Lower lobe of right lung (tissue), 2 donors: ENCODE data around the gene ATOH7. TPM values are rescaled to one million over a fixed set of nuclear protein-coding genes. Genes with fewer than 3 reads are reported as not detected.

ENCODE experiments used
- ATAC-seq, 2 donors: fragments of 200-7000 bp; cut with Tn5 transposase; one replicate each; pipeline ENCODE4 v1.9.1; 2020 to 2022; ENCODE audit warnings: mild to moderate bottlenecking in 2 of 2, moderate library complexity in 2 of 2
- DNase-seq: peaks from one replicate; pipeline ENCODE4 v3.0.0-alpha.2; 2020
- H3K27ac ChIP-seq: fragments of 200-600 bp; one replicate; pipeline ENCODE4 v1.8.0; 2022
- H3K27me3 ChIP-seq: fragments of 200-600 bp; one replicate; pipeline ENCODE4 v1.8.0; 2022; ENCODE audit warnings: low read depth
- H3K36me3 ChIP-seq: fragments of 200-600 bp; one replicate; pipeline ENCODE4 v1.8.0; 2022; ENCODE audit warnings: mild to moderate bottlenecking
- H3K4me1 ChIP-seq: fragments of 200-600 bp; one replicate; pipeline ENCODE4 v1.8.0; 2022
- H3K4me3 ChIP-seq: fragments of 200-600 bp; one replicate; pipeline ENCODE4 v1.8.0; 2022; ENCODE audit warnings: mild to moderate bottlenecking
- H3K9me3 ChIP-seq: fragments of 200-600 bp; one replicate; pipeline ENCODE4 v1.8.0; 2022
- CTCF ChIP-seq: fragments of 200-600 bp; IDR thresholded peaks from one replicate; pipeline ENCODE4 v1.8.0; 2022; ENCODE audit warnings: antibody characterized with exemption, mild to moderate bottlenecking
- intact Hi-C: fragments of 100-400 bp; cut with DNase I; formaldehyde crosslinking; loops from one replicate; pipeline ENCODE4 v1.11.0; 2022
- total RNA-seq: library from RNA; stranded (reverse); fragmentation: NEBNext Ultra II Directional; extraction: Animal tissue kit (Norgen Biotek cat#: 25700); gene quantifications from one replicate; pipeline ENCODE4 v1.2.1, GENCODE V29; 2021
- donor health status: DM: no; HTN: yes; CAD: no; lungs with severe emphysema.

The ATOH7 gene
- total RNA-seq, 1 donor from 2014 or later: not detected

GRCh38 chr10:68192113-68192512, 39.8 kb downstream of the ATOH7 start:
- no peak for ATAC-seq
- no peak overlapping the region for H3K27ac ChIP-seq

GRCh38 chr10:68188835-68189234, 43.1 kb downstream of the ATOH7 start:
- no peaks in the 10 kb centered on the region for H3K9me3 ChIP-seq
- no peak for DNase-seq
- H3K27me3 ChIP-seq: peaks cover 11% of the 10 kb centered on the region
- no peak for TF ChIP-seq CTCF
- intact Hi-C loops: no loop called here
- H3K4me1 ChIP-seq: no peaks in the 10 kb centered on the region
- H3K4me3 ChIP-seq: no peak overlapping the region
- no peak for ATAC-seq
- no peak overlapping the region for H3K27ac ChIP-seq
- no peaks in the 10 kb centered on the region for H3K36me3 ChIP-seq

More at GRCh38 chr10:68192113-68192512, 39.8 kb downstream of the ATOH7 start:
- no peak overlapping the region for H3K4me3 ChIP-seq
- no peak for DNase-seq
- no peaks in the 10 kb centered on the region for H3K27me3 ChIP-seq
- intact Hi-C loops: no loop called here
- no peak for TF ChIP-seq CTCF
- H3K9me3 ChIP-seq: no peaks in the 10 kb centered on the region
- H3K4me1 ChIP-seq: no peaks in the 10 kb centered on the region
- no peaks in the 10 kb centered on the region for H3K36me3 ChIP-seq

GRCh38 chr10:68185085-68185484, 46.8 kb downstream of the ATOH7 start:
- intact Hi-C loops: no loop called here
- Histone ChIP-seq H3K27me3 (peaks cover 11% of the 10 kb centered on the region), H3K27ac (no peak overlapping the region), H3K4me3 (no peak overlapping the region), H3K36me3 (no peaks in the 10 kb centered on the region), H3K4me1 (no peaks in the 10 kb centered on the region), H3K9me3 (no peaks in the 10 kb centered on the region)
- no peak for TF ChIP-seq CTCF
- DNase-seq (no peak), ATAC-seq (no peak)

- ATAC-seq (no peak), DNase-seq (no peak)
- intact Hi-C loops: no loop called here
- Histone ChIP-seq H3K27ac (no peak overlapping the region), H3K36me3 (no peaks in the 10 kb centered on the region), H3K4me1 (no peaks in the 10 kb centered on the region), H3K4me3 (no peak overlapping the region), H3K9me3 (no peaks in the 10 kb centered on the region), H3K27me3 (peaks cover 11% of the 10 kb centered on the region)
- TF ChIP-seq CTCF: no peak
These were observed 47.4 kb downstream of the ATOH7 start for GRCh38 chr10:68184546-68184945.

Other genes with a start within 250 kb of the ATOH7 start
- gene HERC4, start 156.8 kb downstream of the ATOH7 start, total RNA-seq: 63.6 TPM
- not detected for gene MYPN, start 122.6 kb downstream of the ATOH7 start, total RNA-seq
- gene HNRNPH3, start 100.0 kb upstream of the ATOH7 start, total RNA-seq: 117 TPM
- gene PBLD, start 100.8 kb upstream of the ATOH7 start, total RNA-seq: 2.6 TPM
- 24.8 TPM for gene RUFY2, start 175.2 kb upstream of the ATOH7 start, total RNA-seq
- 7.1 TPM for gene DNA2, start 239.9 kb upstream of the ATOH7 start, total RNA-seq